PC-3 (cell line): ENCODE results near the gene AEBP1. TPM values are rescaled to one million over a fixed set of nuclear protein-coding genes. Genes with fewer than 3 reads are reported as not detected.

Experiments
- ATAC-seq: fragments of 200-7000 bp; cut with Tn5 transposase; 2 replicates; pipeline ENCODE4 v1.9.1; 2020; ENCODE audit warnings: mild to moderate bottlenecking, moderate library complexity
- BruUV-seq: library from RNA; stranded (reverse); fragments of 400-500 nt; replicated peaks from 2 replicates; lab custom pipeline; 2021; lab: Mats Ljungman, UMichigan
- CTCF ChIA-PET: fragments of 300-600 bp; sonication (Branson Sonifier 250); formaldehyde crosslinking; loops from one replicate; lab custom pipeline; 2022; ENCODE audit warnings: antibody characterized with exemption; lab: Charles Lee
- POLR2A ChIA-PET: fragments of 300-600 bp; sonication (Branson Sonifier 250); formaldehyde crosslinking; loops from one replicate; lab custom pipeline; 2022; ENCODE audit warnings: antibody characterized with exemption; ENCODE audit not compliant: unreplicated experiment; lab: Charles Lee
- DNase-seq: peaks from one replicate; pipeline ENCODE4 v3.0.0-alpha.2; 2015
- H2AFZ ChIP-seq: fragments of 300-600 bp; sonication (generic); 2 replicates; pipeline ENCODE4 v1.6.0; 2016; ENCODE audit warnings: antibody characterized with exemption, low read length
- H3F3A ChIP-seq: fragments of 300-600 bp; sonication (generic); one replicate; pipeline ENCODE4 v1.6.0; 2017; ENCODE audit warnings: antibody characterized with exemption, low read length, control low read depth, mild to moderate bottlenecking; ENCODE audit not compliant: unreplicated experiment
- H3K27ac ChIP-seq: fragments of 300-600 bp; sonication (generic); 2 replicates; pipeline ENCODE4 v1.5.1; 2016; ENCODE audit warnings: mild to moderate bottlenecking, low read length
- H3K27me3 ChIP-seq: fragments of 300-600 bp; sonication (generic); 2 replicates; pipeline ENCODE4 v1.6.1; 2016; ENCODE audit warnings: low read length, mixed read lengths
- H3K36me3 ChIP-seq: fragments of 300-600 bp; sonication (generic); 2 replicates; pipeline ENCODE4 v1.6.1; 2016; ENCODE audit warnings: low read depth, mixed run types, low read length, mixed read lengths
- H3K4me1 ChIP-seq: fragments of 300-600 bp; sonication (generic); 2 replicates; pipeline ENCODE4 v1.5.1; 2016; ENCODE audit warnings: low read length; ENCODE audit not compliant: insufficient read depth
- H3K4me2 ChIP-seq: fragments of 300-600 bp; sonication (generic); 2 replicates; pipeline ENCODE4 v1.6.0; 2016; ENCODE audit warnings: low read length
- H3K4me3 ChIP-seq: fragments of 300-600 bp; sonication (generic); 2 replicates; pipeline ENCODE4 v1.5.1; 2016; ENCODE audit warnings: mild to moderate bottlenecking, low read length, mixed read lengths
- H3K79me2 ChIP-seq: fragments of 300-600 bp; sonication (generic); 2 replicates; pipeline ENCODE4 v1.6.1; 2017; ENCODE audit warnings: low read length, mixed read lengths
- H3K9ac ChIP-seq: fragments of 300-600 bp; sonication (generic); 2 replicates; pipeline ENCODE4 v1.6.0; 2016; ENCODE audit warnings: mild to moderate bottlenecking, low read length
- H3K9me2 ChIP-seq: fragments of 300-600 bp; sonication (generic); replicated peaks from 2 replicates; pipeline ENCODE4 v1.6.1; 2016; ENCODE audit warnings: mixed run types, low read length, mixed read lengths
- H3K9me3 ChIP-seq: fragments of 300-600 bp; sonication (generic); 2 replicates; pipeline ENCODE4 v1.6.1; 2016; ENCODE audit warnings: low read length, mixed read lengths
- H4K20me1 ChIP-seq: fragments of 300-600 bp; sonication (generic); 2 replicates; pipeline ENCODE4 v1.6.1; 2016; ENCODE audit warnings: low read length, mixed read lengths
- CTCF ChIP-seq: fragments of 300-600 bp; sonication (generic); conservative IDR thresholded peaks from 2 replicates; pipeline ENCODE4 v1.5.1; 2017; ENCODE audit warnings: antibody characterized with exemption, low read depth, mild to moderate bottlenecking, low read length
- EZH2 ChIP-seq: fragments of 300-600 bp; sonication (generic); IDR thresholded peaks from one replicate; pipeline ENCODE4 v1.6.1; 2017; ENCODE audit warnings: antibody characterized with exemption, mild to moderate bottlenecking, low read length; ENCODE audit not compliant: unreplicated experiment
- EZH2phosphoT487 ChIP-seq: fragments of 300-600 bp; sonication (generic); IDR thresholded peaks from 2 replicates; pipeline ENCODE4 v1.6.1; 2018; ENCODE audit warnings: mild to moderate bottlenecking, antibody characterized with exemption, low read length, borderline replicate concordance
- intact Hi-C: fragments of 100-400 bp; cut with micrococcal nuclease; formaldehyde crosslinking; loops from 2 replicates; pipeline ENCODE4 v1.9.0; 2023
- total RNA-seq: library from RNA; depleted of rRNA; stranded (reverse); fragments of >200 nt; gene quantifications from 2 replicates; pipeline ENCODE4 v1.2.3, GENCODE V29; 2014

The AEBP1 gene
- total RNA-seq, 1 experiment from 2014 or later = not detected

GRCh38 chr7:44128721-44129582, 24.8 kb downstream of the AEBP1 start:
- Histone ChIP-seq H3F3A (no peaks in the 10 kb centered on the region), H3K4me2 (no peak overlapping the region), H3K27me3 (no peaks in the 10 kb centered on the region), H3K79me2 (no peaks in the 10 kb centered on the region), H3K4me3 (no peak overlapping the region), H2AFZ (no peak overlapping the region), H3K9me2 (no peaks in the 10 kb centered on the region), H4K20me1 (no peaks in the 10 kb centered on the region), H3K27ac (no peak overlapping the region), H3K9me3 (no peaks in the 10 kb centered on the region), H3K36me3 (no peaks in the 10 kb centered on the region), H3K4me1 (peaks cover 4% of the 10 kb centered on the region; the same call in 1 of the 2 replicates), H3K9ac (no peak overlapping the region)
- DNase-seq (no peak), ATAC-seq (no peak)
- intact Hi-C loops = no loop called here
- no peak for TF ChIP-seq CTCF
- BruUV-seq = no TSS peak
- POLR2A ChIA-PET = no interaction called here
- CTCF ChIA-PET = no interaction called here

GRCh38 chr7:44131173-44132029, 27.3 kb downstream of the AEBP1 start:
- intact Hi-C loops = loop anchor here (1.0 kb wide), 1 partner anchor 65 kb away; no protein-coding TSS in a partner anchor
- ChIA-PET POLR2A (no interaction called here), CTCF (interaction anchor here (0.6 to 1.2 kb wide), 4 partner anchors 59 to 226 kb away, joined by 3 to 4 read pairs (median 4); no protein-coding TSS in a partner anchor)
- Histone ChIP-seq H3K9ac (no peak overlapping the region), H3K36me3 (no peaks in the 10 kb centered on the region), H3K4me1 (no peaks in the 10 kb centered on the region; the same call in 1 of the 2 replicates), H3K4me3 (no peak overlapping the region), H3K4me2 (no peak overlapping the region), H3K9me3 (no peaks in the 10 kb centered on the region), H4K20me1 (no peaks in the 10 kb centered on the region), H3F3A (no peaks in the 10 kb centered on the region), H3K9me2 (no peaks in the 10 kb centered on the region), H2AFZ (no peak overlapping the region), H3K27ac (no peak overlapping the region), H3K27me3 (no peaks in the 10 kb centered on the region), H3K79me2 (no peaks in the 10 kb centered on the region)
- BruUV-seq = no TSS peak
- peak; percentile 92 for ATAC-seq
- peak; percentile 44 for DNase-seq
- TF ChIP-seq EZH2 (no peak), CTCF (peak; percentile 60), EZH2phosphoT487 (no peak)
